Activated naive CD8-positive, alpha-beta T cell treated with anti-CD3 and anti-CD28 coated beads, Interleukin-2, amount 10 ng/mL, durations not matched to agents 7 days and 5 days (primary cell): ENCODE data around the gene SHISA5. TPM values are rescaled to one million over a fixed set of nuclear protein-coding genes. Genes with fewer than 3 reads are reported as not detected.
"Not testable (repeated sequence)": the region's sequence is repeated elsewhere in the genome, so short reads cannot be mapped to it uniquely, and the experiment has no call there.

Source experiments
- ATAC-seq: fragments of 150-1000 bp; cut with Tn5 transposase; one replicate; pipeline ENCODE4 v1.10.0; 2021; ENCODE audit warnings: low read depth, moderate library complexity
- POLR2A ChIA-PET: fragments of 350-600 bp; sonication (Branson Sonifier 250); formaldehyde crosslinking; loops from one replicate; lab custom pipeline; 2021; ENCODE audit warnings: antibody characterized with exemption; lab: Charles Lee
- DNase-seq: peaks from one replicate; pipeline ENCODE4 v3.0.0; 2021
- H3K27ac Mint-ChIP-seq: one replicate; pipeline ENCODE4 v1.8.0; 2022; ENCODE audit warnings: mild to moderate bottlenecking, mixed read lengths
- H3K27me3 Mint-ChIP-seq: one replicate; pipeline ENCODE4 v1.8.0; 2022; ENCODE audit warnings: mild to moderate bottlenecking, moderate library complexity, mixed read lengths
- H3K36me3 Mint-ChIP-seq: one replicate; pipeline ENCODE4 v1.8.0; 2021; ENCODE audit warnings: mild to moderate bottlenecking, mixed read lengths
- H3K4me1 Mint-ChIP-seq: one replicate; pipeline ENCODE4 v1.8.0; 2021; ENCODE audit warnings: mixed read lengths
- H3K4me3 Mint-ChIP-seq: one replicate; pipeline ENCODE4 v1.8.0; 2022; ENCODE audit warnings: mild to moderate bottlenecking, moderate library complexity, mixed read lengths
- H3K9me3 Mint-ChIP-seq: one replicate; pipeline ENCODE4 v1.8.0; 2021; ENCODE audit warnings: mixed read lengths
- total RNA-seq, 2 experiments: library from RNA; stranded (reverse); gene quantifications; one replicate each; pipeline ENCODE4 v1.2.3, GENCODE V29; 2021

The SHISA5 gene
- total RNA-seq, result 100 to 1,000 TPM; 215 to 224 TPM

- Mint-ChIP-seq H3K9me3 (no peaks in the 10 kb centered on the region), H3K27ac (peak within 1 kb of the TSS; percentile 84), H3K36me3 (peaks cover 12% of the 10 kb centered on the region), H3K4me1 (peaks cover 48% of the 10 kb centered on the region), H3K4me3 (peak within 1 kb of the TSS; percentile 74), H3K27me3 (no peaks in the 10 kb centered on the region)
- ATAC-seq (peak; percentile 63), DNase-seq (peak; percentile 72)
- POLR2A ChIA-PET, result interaction anchor here (0.7 to 3.8 kb wide), 10 partner anchors 19 to 64 kb away, joined by 3 to 41 read pairs (median 4); partner anchors contain the start of genes ATRIP, CCDC51 and TMA7
Observed at GRCh38 chr3:48504051-48504946, at the start of gene SHISA5. Gene SHISA5 (minus strand): TSS chr3:48504174. CDS start chr3:48504094, 80 bp downstream.

GRCh38 chr3:48553361-48553760 is 49.4 kb upstream of the SHISA5 start:
- Mint-ChIP-seq H3K4me1 (peaks cover 33% of the 10 kb centered on the region), H3K36me3 (peaks cover 25% of the 10 kb centered on the region), H3K9me3 (no peaks in the 10 kb centered on the region), H3K4me3 (no peak overlapping the region), H3K27ac (no peak overlapping the region), H3K27me3 (no peaks in the 10 kb centered on the region)
- DNase-seq (no peak), ATAC-seq (no peak)
- POLR2A ChIA-PET, result no interaction called here

GRCh38 chr3:48552111-48552951 is 48.4 kb upstream of the SHISA5 start:
- Mint-ChIP-seq H3K36me3 (peaks cover 30% of the 10 kb centered on the region), H3K4me1 (peaks cover 30% of the 10 kb centered on the region), H3K27me3 (no peaks in the 10 kb centered on the region), H3K27ac (peak overlapping the region; percentile 30), H3K9me3 (no peaks in the 10 kb centered on the region), H3K4me3 (no peak overlapping the region)
- no peak for ATAC-seq
- DNase-seq, result no peak
- POLR2A ChIA-PET, result no interaction called here

- H3K9me3 Mint-ChIP-seq, H3K27ac Mint-ChIP-seq, H3K27me3 Mint-ChIP-seq, DNase-seq, H3K4me3 Mint-ChIP-seq, ATAC-seq: not testable (repeated sequence)
- H3K36me3 Mint-ChIP-seq, result peaks cover 35% of the 10 kb centered on the region
- POLR2A ChIA-PET, result interaction anchor here (0.6 kb wide), 1 partner anchor 151 kb away, joined by 4 read pairs; no protein-coding TSS in a partner anchor
- peaks cover 30% of the 10 kb centered on the region for H3K4me1 Mint-ChIP-seq
Observed at GRCh38 chr3:48551651-48552050, 47.7 kb upstream of the SHISA5 start.

DNA sequence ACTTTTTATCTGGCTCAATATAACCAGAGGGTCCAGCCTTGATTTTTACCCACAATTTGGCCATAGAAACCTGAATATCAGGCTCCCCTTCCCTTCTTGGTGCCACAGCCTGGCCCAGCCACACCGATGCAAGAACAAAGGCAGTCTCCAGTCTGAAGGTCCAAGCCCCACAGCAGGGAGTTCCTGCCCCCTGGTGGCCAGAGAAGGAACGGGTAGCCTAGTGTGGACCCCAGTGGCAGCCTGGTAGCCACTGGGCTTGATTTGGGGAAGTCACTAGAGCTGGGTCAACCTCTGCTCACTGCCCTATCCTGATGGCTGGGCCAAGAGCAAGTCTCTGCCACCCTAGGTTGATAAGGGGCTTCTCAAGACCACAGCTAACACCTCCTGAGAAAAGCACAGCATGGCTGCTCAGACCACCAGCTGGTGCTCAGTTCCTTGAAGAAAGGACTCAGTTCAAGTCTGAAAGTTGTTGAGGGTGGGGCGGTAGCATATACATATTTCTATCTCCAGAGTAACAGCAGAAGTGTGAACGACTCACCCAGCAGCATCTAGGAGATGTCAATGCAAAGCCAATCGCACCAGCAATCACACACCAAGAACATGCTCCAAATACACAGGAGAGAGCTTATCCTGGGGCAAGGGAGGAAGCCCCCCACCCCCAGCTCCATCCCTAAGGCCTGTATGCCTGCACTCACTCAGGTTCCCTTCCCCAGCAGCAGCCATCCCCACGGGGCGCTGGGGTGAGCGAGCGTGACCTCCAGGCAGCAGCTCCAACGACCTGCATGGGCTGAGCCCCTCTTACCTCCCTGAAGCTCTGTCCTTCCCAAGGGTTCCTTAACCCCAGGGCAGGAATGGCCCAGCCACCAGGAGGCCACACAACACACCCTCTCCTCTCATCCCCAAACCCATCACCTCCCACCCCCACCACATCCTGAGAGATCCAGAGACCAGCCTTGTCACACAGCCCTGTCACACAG is 45.0 kb upstream of the SHISA5 start:
- ATAC-seq (peak; percentile 93), DNase-seq (peak; percentile 80)
- H3K36me3 Mint-ChIP-seq, result peaks cover 37% of the 10 kb centered on the region
- no peak overlapping the region for H3K4me3 Mint-ChIP-seq
- H3K27ac Mint-ChIP-seq, result no peak overlapping the region
- no peaks in the 10 kb centered on the region for H3K9me3 Mint-ChIP-seq
- H3K27me3 Mint-ChIP-seq, result no peaks in the 10 kb centered on the region
- H3K4me1 Mint-ChIP-seq, result peaks cover 16% of the 10 kb centered on the region
- POLR2A ChIA-PET, result interaction anchor here (0.7 to 1.4 kb wide), 3 partner anchors 76 to 109 kb away, joined by 3 to 4 read pairs (median 4); partner anchors contain the start of genes CCDC51 and TMA7

GRCh38 chr3:48548126-48548525 is 44.2 kb upstream of the SHISA5 start:
- DNase-seq, result no peak
- peaks cover 42% of the 10 kb centered on the region for H3K36me3 Mint-ChIP-seq
- POLR2A ChIA-PET, result interaction anchor here (1.4 kb wide), 1 partner anchor 76 kb away, joined by 4 read pairs; no protein-coding TSS in a partner anchor
- H3K27me3 Mint-ChIP-seq, result no peaks in the 10 kb centered on the region
- ATAC-seq, result no peak
- no peak overlapping the region for H3K4me3 Mint-ChIP-seq
- H3K27ac Mint-ChIP-seq, result no peak overlapping the region
- H3K4me1 Mint-ChIP-seq, result peaks cover 15% of the 10 kb centered on the region
- no peaks in the 10 kb centered on the region for H3K9me3 Mint-ChIP-seq

DNA sequence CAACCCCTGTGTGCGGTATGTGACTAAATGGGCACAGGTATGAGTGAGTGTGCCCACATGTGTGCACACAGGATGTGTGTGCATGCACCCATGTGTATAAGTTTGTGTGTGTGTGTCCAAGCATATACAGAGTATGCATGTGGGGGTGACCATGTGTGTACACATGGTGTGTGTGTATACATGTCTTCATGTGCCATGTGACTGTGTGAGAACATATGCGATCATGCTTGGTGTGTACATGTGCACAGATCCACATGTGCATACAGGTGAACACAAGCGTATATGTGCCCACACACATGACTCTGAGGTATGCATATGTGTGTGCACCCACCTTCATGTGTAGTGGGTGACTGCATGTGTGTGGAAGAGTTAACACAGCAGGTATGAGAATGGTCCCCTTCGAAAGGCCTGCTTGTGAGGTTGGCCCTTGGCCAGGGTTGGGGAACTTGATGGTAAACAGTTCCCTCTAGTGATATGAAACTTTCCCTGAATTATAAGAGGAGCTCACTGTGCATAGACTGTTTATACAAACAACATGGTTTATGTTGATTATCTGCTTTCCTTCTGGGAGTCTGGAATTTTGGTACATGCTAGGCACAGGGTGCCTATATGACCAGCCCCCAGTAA is 42.3 kb upstream of the SHISA5 start:
- POLR2A ChIA-PET, result no interaction called here
- ATAC-seq (no peak), DNase-seq (no peak)
- H3K36me3 Mint-ChIP-seq, result peaks cover 43% of the 10 kb centered on the region
- no peak overlapping the region for H3K4me3 Mint-ChIP-seq
- H3K27ac Mint-ChIP-seq, result no peak overlapping the region
- no peaks in the 10 kb centered on the region for H3K9me3 Mint-ChIP-seq
- H3K27me3 Mint-ChIP-seq, result no peaks in the 10 kb centered on the region
- peaks cover 13% of the 10 kb centered on the region for H3K4me1 Mint-ChIP-seq

GRCh38 chr3:48544141-48544540 is 40.2 kb upstream of the SHISA5 start:
- Mint-ChIP-seq H3K27ac (no peak overlapping the region), H3K4me1 (peaks cover 9% of the 10 kb centered on the region), H3K4me3 (no peak overlapping the region), H3K27me3 (no peaks in the 10 kb centered on the region), H3K9me3 (no peaks in the 10 kb centered on the region), H3K36me3 (peaks cover 39% of the 10 kb centered on the region)
- POLR2A ChIA-PET, result no interaction called here
- ATAC-seq (no peak), DNase-seq (no peak)

- DNase-seq (no peak), ATAC-seq (no peak)
- Mint-ChIP-seq H3K27ac (peak overlapping the region; percentile 68), H3K4me1 (peaks cover 6% of the 10 kb centered on the region), H3K27me3 (no peaks in the 10 kb centered on the region), H3K4me3 (no peak overlapping the region), H3K36me3 (peaks cover 39% of the 10 kb centered on the region), H3K9me3 (no peaks in the 10 kb centered on the region)
- POLR2A ChIA-PET, result no interaction called here
Observed at GRCh38 chr3:48543271-48543866, 39.4 kb upstream of the SHISA5 start.

GRCh38 chr3:48538451-48538850 is 34.5 kb upstream of the SHISA5 start:
- no peak for DNase-seq
- H3K9me3 Mint-ChIP-seq, result no peaks in the 10 kb centered on the region
- H3K27ac Mint-ChIP-seq, result no peak overlapping the region
- H3K4me1 Mint-ChIP-seq, result peaks cover 11% of the 10 kb centered on the region
- H3K4me3 Mint-ChIP-seq, result no peak overlapping the region
- POLR2A ChIA-PET, result no interaction called here
- no peak for ATAC-seq
- H3K27me3 Mint-ChIP-seq, result no peaks in the 10 kb centered on the region
- peaks cover 40% of the 10 kb centered on the region for H3K36me3 Mint-ChIP-seq

GRCh38 chr3:48536785-48537184 is 32.8 kb upstream of the SHISA5 start:
- H3K36me3 Mint-ChIP-seq, result peaks cover 42% of the 10 kb centered on the region
- POLR2A ChIA-PET, result interaction anchor here (0.7 kb wide), 2 partner anchors 69 to 636 kb away, joined by 5 to 9 read pairs; no protein-coding TSS in a partner anchor
- H3K9me3 Mint-ChIP-seq, result no peaks in the 10 kb centered on the region
- no peak for ATAC-seq
- H3K27me3 Mint-ChIP-seq, result no peaks in the 10 kb centered on the region
- H3K4me1 Mint-ChIP-seq, result peaks cover 12% of the 10 kb centered on the region
- no peak overlapping the region for H3K4me3 Mint-ChIP-seq
- DNase-seq, result no peak
- no peak overlapping the region for H3K27ac Mint-ChIP-seq

DNA sequence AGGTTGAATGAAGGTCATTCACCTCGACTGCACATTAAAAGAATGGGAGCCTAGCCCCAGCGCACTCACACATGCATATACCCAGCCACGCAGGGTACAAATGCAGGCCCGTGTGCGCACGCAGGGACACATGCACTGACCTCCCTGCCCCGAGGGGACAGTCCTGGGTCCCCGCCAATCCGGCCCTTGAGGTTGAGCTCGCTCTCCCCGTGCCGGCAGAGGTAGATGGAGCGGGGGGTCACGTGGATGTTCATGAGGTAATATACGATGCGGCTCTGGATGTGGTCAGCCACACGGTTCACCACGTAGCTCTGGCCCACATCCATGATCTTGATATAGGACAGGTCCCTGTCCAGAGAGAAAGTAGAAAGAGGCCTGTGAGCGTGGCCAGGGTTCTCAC is 32.1 kb upstream of the SHISA5 start:
- H3K36me3 Mint-ChIP-seq, result peaks cover 44% of the 10 kb centered on the region
- no peak for DNase-seq
- POLR2A ChIA-PET, result no interaction called here

More for the DNA sequence above, 32.1 kb upstream of the SHISA5 start:
- ATAC-seq, result no peak
- Mint-ChIP-seq H3K4me1 (peaks cover 12% of the 10 kb centered on the region), H3K4me3 (no peak overlapping the region), H3K27ac (no peak overlapping the region), H3K27me3 (no peaks in the 10 kb centered on the region), H3K9me3 (no peaks in the 10 kb centered on the region)
